Gastroesophageal sphincter (tissue), 4 donors: ENCODE data around the gene ALDOA. TPM values are rescaled to one million over a fixed set of nuclear protein-coding genes. Genes with fewer than 3 reads are reported as not detected.

ENCODE experiments used
- ATAC-seq: fragments of 150-250 bp; one replicate; pipeline ENCODE4 v1.9.1; 2016; ENCODE audit warnings: mild to moderate bottlenecking, moderate library complexity
- H3K27ac ChIP-seq, 4 donors: fragments of 200-600 bp; sonication (generic) in 3 of 4; 1 replicate in 3 of 4; 2 replicates in 1 of 4; pipeline ENCODE4 v1.5.1; 2016 to 2019
- H3K27me3 ChIP-seq: fragments of 200-600 bp; sonication (generic); one replicate; pipeline ENCODE4 v1.5.1; 2019
- H3K36me3 ChIP-seq, 2 donors: fragments of 200-600 bp; sonication (generic); one replicate each; pipeline ENCODE4 v1.5.1; 2019; ENCODE audit warnings: control low read depth in 1 of 2
- H3K4me1 ChIP-seq, 3 donors: fragments of 200-600 bp; sonication (generic); 1 replicate in 2 of 3; 2 replicates in 1 of 3; pipeline ENCODE4 v1.5.1; 2016 to 2019; ENCODE audit warnings: control low read depth in 2 of 3
- H3K4me3 ChIP-seq, 2 donors: fragments of 200-600 bp; sonication (generic); one replicate each; pipeline ENCODE4 v1.5.1; 2019; ENCODE audit warnings: mild to moderate bottlenecking in 1 of 2, moderate library complexity in 1 of 2
- H3K9me3 ChIP-seq, 3 donors: fragments of 200-600 bp; sonication (generic); one replicate each; pipeline ENCODE4 v1.5.1; 2017 to 2019; ENCODE audit warnings: control low read depth in 2 of 3
- CTCF ChIP-seq, 4 experiments: fragments of 200-600 bp in 2 of 4; fragments of 450-650 bp in 2 of 4; sonication (generic) in 1 of 4; IDR thresholded peaks; one replicate each; pipeline ENCODE4 v1.5.1; 2017 to 2019; ENCODE audit warnings: antibody characterized with exemption in 4 of 4, mild to moderate bottlenecking in 2 of 4, moderate library complexity in 2 of 4
- EP300 ChIP-seq: sonication (generic); formaldehyde crosslinking; IDR thresholded peaks from one replicate; pipeline ENCODE4 v1.6.1; 2017; ENCODE audit warnings: antibody characterized with exemption, mild to moderate bottlenecking
- POLR2A ChIP-seq, 2 donors: fragments of 450-650 bp; IDR thresholded peaks; one replicate each; pipeline ENCODE4 v1.6.1; 2017; ENCODE audit warnings: antibody characterized with exemption in 2 of 2, mild to moderate bottlenecking in 2 of 2, moderate library complexity in 1 of 2
- POLR2AphosphoS5 ChIP-seq: sonication (generic); formaldehyde crosslinking; IDR thresholded peaks from one replicate; pipeline ENCODE4 v1.6.1; 2017; ENCODE audit warnings: antibody characterized with exemption
- WGBS, 2 donors: methylation state at CpG; one replicate each; pipeline ENCODE4 v1.1.5; 2018; ENCODE audit warnings: low coverage in 1 of 2; 5-methylcytosine and 5-hydroxymethylcytosine counted together
- total RNA-seq, 4 donors: library from RNA; depleted of rRNA; stranded (reverse); fragments of >200 nt; gene quantifications; one replicate each; pipeline ENCODE4 v1.1.0, GENCODE V29; 2016

ALDOA gene
- total RNA-seq, 4 donors from 2014 or later = 1,018 to 1,914 (median 1,258) TPM

DNA sequence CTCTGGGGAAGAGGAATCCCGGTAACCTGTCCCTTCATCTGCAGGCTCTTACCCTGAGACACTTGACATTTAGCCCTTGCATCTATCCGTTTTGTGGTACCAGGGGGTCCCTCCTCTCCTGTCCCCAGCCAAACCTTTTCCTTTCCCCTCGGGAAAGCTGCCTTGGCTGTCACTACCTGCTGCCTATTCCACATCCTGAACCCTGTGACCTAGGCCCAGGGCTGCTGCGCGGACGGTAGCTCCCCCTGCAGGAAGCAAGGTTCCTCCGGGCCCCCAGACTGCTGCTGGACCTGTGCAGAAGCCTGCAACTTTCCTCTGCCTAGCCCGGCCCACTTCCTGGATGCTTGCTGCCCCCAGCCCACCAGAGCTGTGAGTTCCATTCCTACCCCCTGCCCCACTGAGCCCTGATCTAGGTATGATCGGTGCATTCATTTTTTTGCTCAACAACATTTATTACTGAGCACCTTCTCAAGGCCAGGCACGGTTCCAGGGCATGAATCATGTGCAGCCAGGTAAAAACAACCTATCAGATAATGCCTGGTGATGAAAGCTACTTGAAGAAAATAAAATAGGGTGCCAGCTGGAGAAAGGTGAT lies 10.5 kb upstream of the ALDOA start:
- no peaks in the 10 kb centered on the region for H3K9me3 ChIP-seq
- no peaks in the 10 kb centered on the region for H3K27me3 ChIP-seq
- no peaks in the 10 kb centered on the region for H3K36me3 ChIP-seq
- WGBS, 2 donors = 31 to 33% methylated on average over 2 to 5 of the region's 10 CpGs
- H3K4me3 ChIP-seq = no peak overlapping the region
- TF ChIP-seq EP300 (no peak), POLR2A (IDR thresholded peaks at IDR 0.05) (no peak), POLR2AphosphoS5 (no peak), CTCF (IDR thresholded peaks at IDR 0.05) (peak in 1 of 4 experiments; percentile 37)
- H3K27ac ChIP-seq = no peak overlapping the region
- H3K4me1 ChIP-seq = peaks cover 0 to 28% (median 15%) of the 10 kb centered on the region in 3 donors
- ATAC-seq = no peak

DNA sequence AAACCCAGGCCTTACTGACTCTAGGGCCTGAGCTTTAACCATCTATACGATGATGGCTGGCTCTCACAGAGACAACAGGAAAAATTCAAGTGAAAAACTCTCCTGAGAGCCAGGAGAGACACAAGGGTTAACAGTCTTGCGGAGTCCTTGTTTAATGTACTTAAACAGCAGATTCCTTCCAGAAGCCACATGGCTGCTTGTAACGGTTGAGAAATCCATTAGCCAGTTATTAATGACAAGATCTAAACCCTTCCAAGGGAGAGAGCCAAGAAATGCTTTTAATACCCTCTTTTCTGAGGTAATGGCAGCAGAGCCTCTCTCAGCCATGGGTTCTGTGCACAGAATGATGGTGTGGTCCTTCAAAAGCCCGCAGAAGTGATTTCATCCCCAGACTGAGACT lies 5.2 kb upstream of the ALDOA start:
- Histone ChIP-seq H3K27me3 (no peaks in the 10 kb centered on the region), H3K4me1 (peaks cover 0 to 36% (median 20%) of the 10 kb centered on the region in 3 donors), H3K9me3 (no peaks in the 10 kb centered on the region), H3K4me3 (no peak overlapping the region), H3K27ac (peak overlapping the region in 3 of 4 donors; percentile 33 to 99 (median 48)), H3K36me3 (no peaks in the 10 kb centered on the region)
- ATAC-seq = no peak
- WGBS, 2 donors = 55 to 57% methylated on average over 4 of the region's 4 CpGs
- no peak for TF ChIP-seq EP300
- no peak for TF ChIP-seq POLR2A (IDR thresholded peaks at IDR 0.05)
- peak; percentile 86 for TF ChIP-seq POLR2AphosphoS5
- no peak for TF ChIP-seq CTCF (IDR thresholded peaks at IDR 0.05)

DNA sequence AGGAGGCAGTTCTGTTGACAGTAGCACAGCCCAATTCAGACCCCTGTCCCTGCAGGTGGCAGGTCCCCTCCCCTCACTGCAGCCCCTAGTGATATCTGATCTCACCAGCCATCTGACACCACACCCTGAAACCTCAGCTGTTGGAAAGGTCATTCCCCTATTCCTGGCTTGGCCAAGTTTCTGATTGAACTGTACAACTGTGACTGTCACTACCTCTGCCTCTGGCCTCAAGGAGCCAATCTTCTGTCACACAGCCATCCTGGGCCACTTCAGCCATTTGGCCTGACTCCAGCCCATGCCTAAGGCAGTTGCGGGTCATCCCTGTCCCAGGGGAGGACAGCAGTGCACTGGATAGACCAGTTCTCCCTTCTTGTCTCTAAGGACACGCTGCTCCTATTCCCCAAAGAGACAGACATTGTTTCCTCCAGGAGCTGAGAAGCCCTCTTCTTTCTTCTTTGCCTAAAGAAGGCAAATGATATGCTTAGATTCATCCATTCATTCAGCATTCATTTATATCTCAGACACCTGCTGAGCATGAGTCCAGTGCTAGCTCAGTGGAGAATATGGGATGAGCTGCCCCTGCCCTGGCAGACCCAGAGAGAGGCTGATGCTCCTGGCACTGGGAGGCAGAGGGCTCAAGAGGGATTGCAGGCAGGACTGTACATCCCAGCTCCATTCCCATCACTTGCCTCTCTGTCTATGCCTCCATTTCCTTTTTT lies 4.6 kb upstream of the ALDOA start:
- no peak overlapping the region for H3K4me3 ChIP-seq
- H3K27ac ChIP-seq = peak overlapping the region in 3 of 4 donors; percentile 33 to 99 (median 48)
- peaks cover 0 to 36% (median 20%) of the 10 kb centered on the region in 3 donors for H3K4me1 ChIP-seq
- H3K27me3 ChIP-seq = no peaks in the 10 kb centered on the region
- ATAC-seq = no peak
- no peak for TF ChIP-seq CTCF (IDR thresholded peaks at IDR 0.05)
- no peak for TF ChIP-seq POLR2AphosphoS5
- no peak for TF ChIP-seq POLR2A (IDR thresholded peaks at IDR 0.05)
- TF ChIP-seq EP300 = no peak
- H3K36me3 ChIP-seq = no peaks in the 10 kb centered on the region
- H3K9me3 ChIP-seq = no peaks in the 10 kb centered on the region
- 100% methylated on average over 1 of the region's 2 CpGs; no CpG with 5 or more reads in 1 of the 2 donors for WGBS, 2 donors

- peak overlapping the region; percentile 60 to 96 for H3K4me3 ChIP-seq
- H3K27ac ChIP-seq = peak overlapping the region; percentile 93 to 99 (median 97)
- H3K27me3 ChIP-seq = no peaks in the 10 kb centered on the region
- WGBS, 2 donors = 33 to 90% methylated on average over 2 to 6 of the region's 12 CpGs
- TF ChIP-seq CTCF (IDR thresholded peaks at IDR 0.05) = no peak
- TF ChIP-seq EP300 = no peak
- TF ChIP-seq POLR2A (IDR thresholded peaks at IDR 0.05) = no peak
- TF ChIP-seq POLR2AphosphoS5 = no peak
- H3K36me3 ChIP-seq = peaks cover 0 to 18% of the 10 kb centered on the region in 2 donors
- peaks cover 0 to 56% (median 30%) of the 10 kb centered on the region in 3 donors for H3K4me1 ChIP-seq
- no peak for ATAC-seq
- no peaks in the 10 kb centered on the region for H3K9me3 ChIP-seq
Observed at GRCh38 chr16:30063278-30063892, 2.2 kb upstream of the ALDOA start.
